Peyer's patch (tissue), 4 donors: Measurements from ENCODE around the gene FOXQ1. TPM values are rescaled to one million over a fixed set of nuclear protein-coding genes. Genes with fewer than 3 reads are reported as not detected.

ENCODE experiments used
- DNase-seq, 3 donors: peaks; one replicate each; pipeline ENCODE4 v3.0.0-alpha.2; 2017 to 2019
- H3K27ac ChIP-seq, 4 donors: fragments of 200-600 bp; sonication (generic); one replicate each; pipeline ENCODE4 v1.5.1; 2016 to 2019
- H3K27me3 ChIP-seq, 2 donors: fragments of 200-600 bp; sonication (generic); one replicate each; pipeline ENCODE4 v1.5.1; 2019
- H3K36me3 ChIP-seq, 3 donors: fragments of 200-600 bp; sonication (generic); one replicate each; pipeline ENCODE4 v1.5.1; 2016 to 2019
- H3K4me1 ChIP-seq, 4 donors: fragments of 200-600 bp; sonication (generic); one replicate each; pipeline ENCODE4 v1.5.1; 2016 to 2019
- H3K4me3 ChIP-seq, 4 donors: fragments of 200-600 bp; sonication (generic); 1 replicate in 3 of 4; 2 replicates in 1 of 4; pipeline ENCODE4 v1.5.1; 2016 to 2019; ENCODE audit warnings: mild to moderate bottlenecking in 1 of 4
- H3K9me3 ChIP-seq, 4 donors: fragments of 200-600 bp; sonication (generic); one replicate each; pipeline ENCODE4 v1.5.1; 2016 to 2019; ENCODE audit warnings: mild to moderate bottlenecking in 1 of 4
- CTCF ChIP-seq, 6 experiments: fragments of 450-650 bp in 4 of 6; fragments of 200-600 bp in 2 of 6; sonication (generic) in 1 of 6; IDR thresholded peaks; one replicate each; pipeline ENCODE4 v1.5.1; 2017 to 2019; ENCODE audit warnings: antibody characterized with exemption in 6 of 6, mild to moderate bottlenecking in 3 of 6, moderate library complexity in 1 of 6
- POLR2A ChIP-seq, 2 donors: fragments of 450-650 bp; IDR thresholded peaks; one replicate each; pipeline ENCODE4 v1.5.1; 2017; ENCODE audit warnings: antibody characterized with exemption in 2 of 2, mild to moderate bottlenecking in 2 of 2, moderate library complexity in 2 of 2
- total RNA-seq, 4 donors: library from RNA; depleted of rRNA; stranded (reverse); fragments of >200 nt; gene quantifications; one replicate each; pipeline ENCODE4 v1.1.0, GENCODE V29; 2016

FOXQ1 gene
- total RNA-seq, 4 donors from 2014 or later = not detected

DNA sequence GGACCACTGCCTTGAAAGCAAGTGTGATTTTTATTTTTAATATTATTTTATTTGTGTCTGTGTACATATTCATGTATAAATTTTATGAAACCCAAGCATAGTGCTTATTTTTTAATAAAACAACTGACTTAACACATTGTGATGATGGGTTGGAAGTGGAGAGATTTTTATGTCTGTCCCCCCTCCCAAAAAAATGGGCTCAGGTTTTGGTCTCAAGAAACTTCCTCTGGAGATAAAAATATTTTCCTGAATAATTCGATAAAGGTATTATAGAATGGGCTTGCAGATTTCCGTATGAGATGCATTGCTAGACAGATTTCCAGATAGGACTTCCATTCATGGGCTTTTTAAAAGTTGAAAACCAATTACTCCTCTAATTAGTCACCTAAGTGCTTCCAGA, 2.7 kb downstream of the FOXQ1 start:
- H3K4me3 ChIP-seq = no peak overlapping the region
- no peaks in the 10 kb centered on the region for H3K9me3 ChIP-seq
- TF ChIP-seq POLR2A (IDR thresholded peaks at IDR 0.05) = no peak
- no peak for TF ChIP-seq CTCF (IDR thresholded peaks at IDR 0.05)
- H3K27ac ChIP-seq = no peak overlapping the region
- no peak for DNase-seq
- no peaks in the 10 kb centered on the region for H3K36me3 ChIP-seq
- peaks cover 0 to 27% (median 6%) of the 10 kb centered on the region in 4 donors for H3K4me1 ChIP-seq
- H3K27me3 ChIP-seq = peaks cover 0 to 25% of the 10 kb centered on the region in 2 donors

DNA sequence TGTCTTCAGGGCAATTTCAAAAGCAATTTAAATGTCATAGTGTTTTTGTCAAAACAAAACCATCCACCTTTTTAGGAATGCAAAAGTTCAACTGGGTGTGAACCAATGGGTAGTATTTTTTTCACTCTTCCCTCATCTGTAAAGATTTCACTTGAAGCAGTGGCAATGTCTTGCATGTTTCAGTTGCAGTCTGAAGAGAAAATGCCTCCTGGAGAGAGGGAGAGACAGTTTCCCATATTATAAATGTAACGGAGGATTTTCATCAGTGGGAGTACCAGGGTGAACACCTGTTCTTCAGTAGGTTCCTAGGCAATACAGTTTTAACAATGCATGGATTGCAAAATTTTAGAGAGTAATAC, 3.3 kb downstream of the FOXQ1 start:
- no peak for TF ChIP-seq POLR2A (IDR thresholded peaks at IDR 0.05)
- TF ChIP-seq CTCF (IDR thresholded peaks at IDR 0.05) = no peak
- Histone ChIP-seq H3K27me3 (peaks cover 0 to 25% of the 10 kb centered on the region in 2 donors), H3K4me3 (no peak overlapping the region), H3K9me3 (no peaks in the 10 kb centered on the region), H3K36me3 (no peaks in the 10 kb centered on the region), H3K27ac (no peak overlapping the region), H3K4me1 (peaks cover 0 to 27% (median 6%) of the 10 kb centered on the region in 4 donors)
- DNase-seq = no peak

- Histone ChIP-seq H3K4me3 (peak overlapping the region; percentile 34 to 56 (median 46)), H3K27me3 (peaks cover 0 to 25% of the 10 kb centered on the region in 2 donors), H3K36me3 (no peaks in the 10 kb centered on the region), H3K9me3 (no peaks in the 10 kb centered on the region), H3K4me1 (peaks cover 0 to 23% (median 6%) of the 10 kb centered on the region in 4 donors), H3K27ac (no peak overlapping the region)
- TF ChIP-seq POLR2A (IDR thresholded peaks at IDR 0.05) (no peak), CTCF (IDR thresholded peaks at IDR 0.05) (no peak)
- no peak for DNase-seq
Observed at GRCh38 chr6:1315560-1316386, 3.9 kb downstream of the FOXQ1 start.

- no peak overlapping the region for H3K27ac ChIP-seq
- no peaks in the 10 kb centered on the region for H3K9me3 ChIP-seq
- DNase-seq = no peak
- H3K4me1 ChIP-seq = peaks cover 0 to 16% (median 3%) of the 10 kb centered on the region in 4 donors
- peaks cover 0 to 25% of the 10 kb centered on the region in 2 donors for H3K27me3 ChIP-seq
- no peaks in the 10 kb centered on the region for H3K36me3 ChIP-seq
- peak overlapping the region; percentile 34 to 56 (median 46) for H3K4me3 ChIP-seq
- TF ChIP-seq CTCF (IDR thresholded peaks at IDR 0.05) = no peak
- no peak for TF ChIP-seq POLR2A (IDR thresholded peaks at IDR 0.05)
Observed at GRCh38 chr6:1316489-1316971, 4.6 kb downstream of the FOXQ1 start.

DNA sequence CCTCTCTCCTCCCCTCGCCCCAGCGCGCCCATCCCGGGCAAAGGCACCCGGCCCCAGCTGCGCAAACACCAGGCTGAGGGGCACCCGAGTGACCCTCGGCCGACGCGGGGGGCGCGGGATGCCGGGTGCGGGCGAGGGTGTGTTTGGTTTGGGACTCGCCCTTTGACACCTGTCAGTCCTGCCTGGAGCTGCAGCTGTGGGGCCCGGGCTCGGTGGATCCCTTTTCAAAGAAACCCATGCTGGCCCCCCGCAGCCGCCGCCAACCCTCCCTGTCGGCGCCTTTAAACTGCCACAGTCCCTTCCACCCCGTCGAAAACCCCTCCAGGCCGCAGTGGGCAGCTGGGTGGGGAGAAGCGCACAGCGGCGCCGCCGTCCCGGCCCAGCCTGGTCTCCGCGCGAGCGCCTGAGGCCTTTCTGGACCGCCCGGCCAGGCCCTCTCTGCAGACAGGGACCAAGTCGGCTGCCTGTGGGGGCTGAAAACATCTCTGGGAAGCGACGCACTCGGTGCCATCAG, 5.5 kb downstream of the FOXQ1 start:
- no peaks in the 10 kb centered on the region for H3K9me3 ChIP-seq
- H3K4me1 ChIP-seq = peaks cover 0 to 7% (median 2%) of the 10 kb centered on the region in 4 donors
- H3K27me3 ChIP-seq = peaks cover 0 to 17% of the 10 kb centered on the region in 2 donors
- no peak overlapping the region for H3K27ac ChIP-seq
- no peak for DNase-seq
- no peak overlapping the region for H3K4me3 ChIP-seq
- H3K36me3 ChIP-seq = no peaks in the 10 kb centered on the region
- TF ChIP-seq CTCF (IDR thresholded peaks at IDR 0.05) (no peak), POLR2A (IDR thresholded peaks at IDR 0.05) (no peak)
